A549 (cell line): Measurements from ENCODE around the gene GALNT7. TPM values are rescaled to one million over a fixed set of nuclear protein-coding genes. Genes with fewer than 3 reads are reported as not detected.

Source experiments
- ATAC-seq, 2 experiments: fragments of 200-7000 bp in 1 of 2; fragments of >200 bp in 1 of 2; cut with Nextera tagmentation in 1 of 2; cut with Tn5 transposase in 1 of 2; 3 replicates each; pipeline versions ENCODE4 v1.8.0 to v1.9.1; 2018 to 2020; ENCODE audit warnings: mild to moderate bottlenecking in 1 of 2, moderate library complexity in 1 of 2
- CTCF ChIA-PET: fragments of 300-600 bp; sonication (Branson Sonifier 250); formaldehyde crosslinking; extraction: SDS; loops from one replicate; lab custom pipeline; 2021; ENCODE audit warnings: antibody characterized with exemption, inconsistent platforms; lab: Yijun Ruan, JAX
- POLR2A ChIA-PET: fragments of 350-600 bp; formaldehyde crosslinking; extraction: SDS; loops from one replicate; lab custom pipeline; 2021; ENCODE audit warnings: antibody characterized with exemption, inconsistent platforms; lab: Yijun Ruan, JAX
- DNase-seq, 2 experiments: peaks; one replicate each; pipeline versions ENCODE4 v3.0.0 to v3.0.0-alpha.2; 2011 to 2016; ENCODE audit warnings: low read depth in 1 of 2, low spot score in 1 of 2
- FAIRE-seq: peaks from 2 replicates; lab custom pipeline; 2011; peaks lifted over from hg19 to GRCh38; lab: Jason Lieb, UNC
- H3K27ac ChIP-seq, 2 experiments: fragments of >200 bp; sonication (Bioruptor Twin); formaldehyde crosslinking; 3 replicates each; pipeline ENCODE4 v1.5.1; 2016 to 2017
- H3K4me1 ChIP-seq: fragments of >200 bp; sonication (Bioruptor Twin); formaldehyde crosslinking; 3 replicates; pipeline ENCODE4 v1.6.1; 2016
- H3K4me2 ChIP-seq: fragments of >200 bp; sonication (Bioruptor Twin); formaldehyde crosslinking; 3 replicates; pipeline ENCODE4 v1.6.1; 2016
- H3K4me3 ChIP-seq: fragments of >200 bp; sonication (Bioruptor Twin); formaldehyde crosslinking; 3 replicates; pipeline ENCODE4 v1.5.1; 2016
- H3K9me3 ChIP-seq: fragments of >200 bp; sonication (Bioruptor Twin); formaldehyde crosslinking; 3 replicates; pipeline ENCODE4 v1.6.1; 2016
- BHLHE40 ChIP-seq: IDR thresholded peaks from 2 replicates; pipeline ENCODE4 v1.6.1; 2012; ENCODE audit warnings: low read depth, low read length, inconsistent platforms
- CBX8 ChIP-seq: fragments of 200-600 bp; sonication (generic); IDR thresholded peaks from 2 replicates; pipeline ENCODE4 v1.6.1; 2016
- EHF ChIP-seq: fragments of 250-450 bp; sonication (Bioruptor Pico); IDR thresholded peaks from 2 replicates; pipeline ENCODE4 v1.5.0; 2020; ENCODE audit warnings: mild to moderate bottlenecking
- FOSL2 ChIP-seq, 2 experiments: fragments of 450-650 bp in 1 of 2; fragments of >200 bp in 1 of 2; sonication (Bioruptor Twin) in 1 of 2; formaldehyde crosslinking; IDR thresholded peaks; 2 replicates each; pipeline versions ENCODE4 v1.5.0 to v1.6.1; 2016 to 2020; ENCODE audit warnings: mild to moderate bottlenecking in 1 of 2, moderate library complexity in 1 of 2
- FOXS1 ChIP-seq: fragments of 250-450 bp; sonication (Bioruptor Pico); IDR thresholded peaks from 2 replicates; pipeline ENCODE4 v1.5.0; 2020; ENCODE audit warnings: mild to moderate bottlenecking, moderate library complexity
- GATA3 ChIP-seq: IDR thresholded peaks from 2 replicates; pipeline ENCODE4 v1.6.1; 2012; ENCODE audit warnings: borderline replicate concordance
- HOXA7 ChIP-seq: fragments of 250-450 bp; sonication (Bioruptor Pico); IDR thresholded peaks from 2 replicates; pipeline ENCODE4 v1.5.0; 2020; ENCODE audit warnings: mild to moderate bottlenecking, moderate library complexity
- HOXB13 ChIP-seq: fragments of 250-450 bp; sonication (Bioruptor Pico); IDR thresholded peaks from 2 replicates; pipeline ENCODE4 v1.5.0; 2020; ENCODE audit warnings: low read depth, mild to moderate bottlenecking, moderate library complexity
- JUNB ChIP-seq: fragments of >200 bp; sonication (Bioruptor Twin); formaldehyde crosslinking; IDR thresholded peaks from 2 replicates; pipeline ENCODE4 v1.6.1; 2016
- KDM1A ChIP-seq: fragments of 200-600 bp; sonication (generic); IDR thresholded peaks from 2 replicates; pipeline ENCODE4 v1.6.1; 2016; ENCODE audit warnings: low read depth, mild to moderate bottlenecking
- MAFK ChIP-seq: fragments of 450-650 bp; IDR thresholded peaks from 2 replicates; pipeline ENCODE4 v1.6.1; 2014; ENCODE audit not compliant: partially characterized antibody
- NFE2L2 ChIP-seq: fragments of 150-350 bp; conservative IDR thresholded peaks from 2 replicates; pipeline ENCODE4 v1.6.1; 2014; ENCODE audit warnings: low read length
- PHF8 ChIP-seq: fragments of 200-600 bp; sonication (generic); IDR thresholded peaks from 2 replicates; pipeline ENCODE4 v1.6.1; 2016; ENCODE audit warnings: low read depth, mild to moderate bottlenecking, antibody characterized with exemption, moderate library complexity, borderline replicate concordance
- RNF2 ChIP-seq: fragments of 200-600 bp; sonication (generic); IDR thresholded peaks from 2 replicates; pipeline ENCODE4 v1.6.1; 2016; ENCODE audit warnings: low read depth, mild to moderate bottlenecking, antibody characterized with exemption, moderate library complexity, borderline replicate concordance
- SMC3 ChIP-seq: fragments of >200 bp; sonication (Bioruptor Twin); formaldehyde crosslinking; IDR thresholded peaks from 3 replicates; pipeline ENCODE4 v1.6.1; 2018; ENCODE audit warnings: inconsistent platforms
- SREBF2 ChIP-seq: fragments of 450-650 bp; IDR thresholded peaks from 2 replicates; pipeline ENCODE4 v1.6.1; 2014; ENCODE audit warnings: mild to moderate bottlenecking, moderate library complexity
- TP53 ChIP-seq: fragments of 250-450 bp; sonication (Bioruptor Pico); IDR thresholded peaks from 2 replicates; pipeline ENCODE4 v1.5.0; 2021; ENCODE audit warnings: mild to moderate bottlenecking, moderate library complexity
- ZNF302 ChIP-seq: fragments of 250-450 bp; sonication (Bioruptor Pico); IDR thresholded peaks from 2 replicates; pipeline ENCODE4 v1.9.0; 2021; ENCODE audit warnings: inconsistent platforms, mild to moderate bottlenecking, moderate library complexity
- ZSCAN20 ChIP-seq: fragments of 250-450 bp; sonication (Bioruptor Pico); IDR thresholded peaks from 2 replicates; pipeline ENCODE4 v1.8.0; 2022; ENCODE audit warnings: mild to moderate bottlenecking, moderate library complexity
- WGBS: methylation state at CpG from one replicate; pipeline ENCODE4 v1.1.6; 2017; ENCODE audit errors: missing lambda C conversion rate; 5-methylcytosine and 5-hydroxymethylcytosine counted together
- polyA plus RNA-seq, 4 experiments: library from polyadenylated mRNA; depleted of rRNA in 3 of 4; stranded (reverse); fragments of >200 nt; fragmentation: RNase III in 1 of 4; extraction: RNeasy Plus Mini Kit Qiagen cat#74134 plus additional on column Dnase treatment in 1 of 4; gene quantifications; 2 replicates in 3 of 4; 3 replicates in 1 of 4; pipeline ENCODE4 v1.2.3, GENCODE V29; 2011 to 2017
- TF ChIP-seq, protein P1 (sequence below): fragments of 250-450 bp; sonication (Bioruptor Pico); IDR thresholded peaks from 2 replicates; pipeline ENCODE4 v1.5.0; 2020; ENCODE audit warnings: low read depth, mild to moderate bottlenecking, moderate library complexity
- TF ChIP-seq, protein P2 (sequence below): fragments of 200-600 bp; sonication (generic); IDR thresholded peaks from 2 replicates; pipeline ENCODE4 v1.6.1; 2016; ENCODE audit warnings: antibody characterized with exemption, mild to moderate bottlenecking, moderate library complexity

Gene GALNT7
- polyA plus RNA-seq, 2 of the 4 experiments (the other 2 are of a cell fraction) = 28.8 to 63.6 TPM

DNA sequence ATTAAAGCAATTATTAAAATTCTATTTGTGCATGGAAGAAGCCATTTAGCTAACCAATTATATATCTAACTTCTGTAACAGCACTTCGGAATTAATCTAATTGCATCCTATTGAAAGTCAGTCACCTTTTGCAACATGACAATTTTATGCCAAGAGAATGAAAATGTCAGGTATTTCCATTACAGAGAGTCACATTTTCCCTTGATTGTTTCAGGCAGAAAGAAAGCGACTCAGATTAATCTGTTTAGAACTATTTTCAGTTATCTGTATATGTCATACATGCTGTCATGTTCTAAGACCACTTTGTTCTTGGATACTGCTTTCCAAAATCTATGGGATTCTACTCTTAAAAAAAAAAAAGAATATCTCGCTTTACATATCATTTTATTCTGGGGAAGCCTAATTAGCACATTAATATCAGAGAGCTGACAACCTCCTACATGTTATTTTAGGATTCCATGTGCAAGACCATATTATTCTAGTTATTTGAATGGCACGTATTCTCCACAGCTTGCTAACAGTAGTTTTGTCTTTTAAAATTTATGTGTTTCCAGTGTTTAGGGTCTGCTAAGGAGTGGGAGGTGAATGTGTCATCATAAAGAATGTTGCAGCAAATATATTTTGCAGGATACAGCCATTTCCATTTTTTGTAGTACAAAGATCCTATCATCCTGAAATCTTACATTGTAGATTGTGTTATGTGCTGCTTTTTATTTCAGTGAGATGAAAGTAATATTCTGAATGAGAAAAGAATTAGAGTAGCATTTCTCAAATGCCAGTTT, 31.7 kb downstream of the GALNT7 start:
- TF ChIP-seq SMC3 (no peak), TP53 (CRISPR knock-in tag) (no peak), FOXS1 (CRISPR knock-in tag) (no peak), PHF8 (no peak), ZNF302 (CRISPR knock-in tag) (no peak), EHF (CRISPR knock-in tag) (no peak), BHLHE40 (no peak), JUNB (no peak), NFE2L2 (no peak), FOSL2 (IDR thresholded peaks at IDR 0.05) (no peak), FOSL2 (CRISPR knock-in tag; IDR thresholded peaks at IDR 0.05) (no peak)
- TF ChIP-seq, protein P1, sequence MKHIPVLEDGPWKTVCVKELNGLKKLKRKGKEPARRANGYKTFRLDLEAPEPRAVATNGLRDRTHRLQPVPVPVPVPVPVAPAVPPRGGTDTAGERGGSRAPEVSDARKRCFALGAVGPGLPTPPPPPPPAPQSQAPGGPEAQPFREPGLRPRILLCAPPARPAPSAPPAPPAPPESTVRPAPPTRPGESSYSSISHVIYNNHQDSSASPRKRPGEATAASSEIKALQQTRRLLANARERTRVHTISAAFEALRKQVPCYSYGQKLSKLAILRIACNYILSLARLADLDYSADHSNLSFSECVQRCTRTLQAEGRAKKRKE (CRISPR knock-in tag) = no peak
- no peak overlapping the region for H3K4me3 ChIP-seq
- H3K27ac ChIP-seq = no peak overlapping the region
- H3K4me1 ChIP-seq = no peaks in the 10 kb centered on the region; the same call in 2 of the 3 replicates
- FAIRE-seq (no peak), ATAC-seq (no peak), DNase-seq (no peak)
- H3K4me2 ChIP-seq = no peak overlapping the region
- ChIA-PET CTCF (interaction anchor here (0.7 to 1.2 kb wide), 2 partner anchors 30 to 36 kb away, joined by 3 to 4 read pairs; no protein-coding TSS in a partner anchor), POLR2A (no interaction called here)
- 71% methylated on average over 4 of the region's 4 CpGs for WGBS
- H3K9me3 ChIP-seq = no peaks in the 10 kb centered on the region

DNA sequence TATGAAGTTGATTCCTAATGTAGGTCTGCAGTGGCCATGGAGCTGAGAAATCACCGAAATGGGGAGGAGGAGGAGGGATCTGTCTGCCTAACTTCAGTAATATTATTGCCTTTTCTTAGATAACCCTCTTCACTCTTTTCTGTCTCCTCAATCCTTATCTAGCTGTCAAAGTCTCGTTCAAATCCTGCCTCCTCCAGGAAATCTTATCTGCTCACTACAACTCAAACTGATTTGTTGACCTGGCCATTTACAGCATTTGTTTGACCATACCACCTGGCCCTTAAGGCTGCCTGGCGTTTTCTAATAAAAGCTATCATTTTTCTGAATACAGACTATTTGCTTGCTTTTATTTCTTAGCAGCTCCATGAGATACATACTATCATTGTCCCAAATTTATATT, 33.8 kb downstream of the GALNT7 start:
- ATAC-seq (no peak), FAIRE-seq (no peak), DNase-seq (no peak)
- H3K4me2 ChIP-seq = no peak overlapping the region
- TF ChIP-seq, protein P1 (CRISPR knock-in tag) = no peak
- TF ChIP-seq KDM1A (no peak), GATA3 (no peak), MAFK (no peak), SREBF2 (no peak), CBX8 (no peak), HOXB13 (CRISPR knock-in tag) (no peak), RNF2 (no peak), ZSCAN20 (CRISPR knock-in tag) (no peak), HOXA7 (no peak)
- TF ChIP-seq, protein P2, sequence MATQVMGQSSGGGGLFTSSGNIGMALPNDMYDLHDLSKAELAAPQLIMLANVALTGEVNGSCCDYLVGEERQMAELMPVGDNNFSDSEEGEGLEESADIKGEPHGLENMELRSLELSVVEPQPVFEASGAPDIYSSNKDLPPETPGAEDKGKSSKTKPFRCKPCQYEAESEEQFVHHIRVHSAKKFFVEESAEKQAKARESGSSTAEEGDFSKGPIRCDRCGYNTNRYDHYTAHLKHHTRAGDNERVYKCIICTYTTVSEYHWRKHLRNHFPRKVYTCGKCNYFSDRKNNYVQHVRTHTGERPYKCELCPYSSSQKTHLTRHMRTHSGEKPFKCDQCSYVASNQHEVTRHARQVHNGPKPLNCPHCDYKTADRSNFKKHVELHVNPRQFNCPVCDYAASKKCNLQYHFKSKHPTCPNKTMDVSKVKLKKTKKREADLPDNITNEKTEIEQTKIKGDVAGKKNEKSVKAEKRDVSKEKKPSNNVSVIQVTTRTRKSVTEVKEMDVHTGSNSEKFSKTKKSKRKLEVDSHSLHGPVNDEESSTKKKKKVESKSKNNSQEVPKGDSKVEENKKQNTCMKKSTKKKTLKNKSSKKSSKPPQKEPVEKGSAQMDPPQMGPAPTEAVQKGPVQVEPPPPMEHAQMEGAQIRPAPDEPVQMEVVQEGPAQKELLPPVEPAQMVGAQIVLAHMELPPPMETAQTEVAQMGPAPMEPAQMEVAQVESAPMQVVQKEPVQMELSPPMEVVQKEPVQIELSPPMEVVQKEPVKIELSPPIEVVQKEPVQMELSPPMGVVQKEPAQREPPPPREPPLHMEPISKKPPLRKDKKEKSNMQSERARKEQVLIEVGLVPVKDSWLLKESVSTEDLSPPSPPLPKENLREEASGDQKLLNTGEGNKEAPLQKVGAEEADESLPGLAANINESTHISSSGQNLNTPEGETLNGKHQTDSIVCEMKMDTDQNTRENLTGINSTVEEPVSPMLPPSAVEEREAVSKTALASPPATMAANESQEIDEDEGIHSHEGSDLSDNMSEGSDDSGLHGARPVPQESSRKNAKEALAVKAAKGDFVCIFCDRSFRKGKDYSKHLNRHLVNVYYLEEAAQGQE = no peak
- 87% methylated on average over 3 of the region's 3 CpGs for WGBS
- no peak overlapping the region for H3K27ac ChIP-seq
- ChIA-PET CTCF (interaction anchor here (0.6 to 1.4 kb wide), 3 partner anchors 55 to 1079 kb away, joined by 3 read pairs; no protein-coding TSS in a partner anchor), POLR2A (no interaction called here)
- no peaks in the 10 kb centered on the region for H3K9me3 ChIP-seq
- no peak overlapping the region for H3K4me3 ChIP-seq
- no peaks in the 10 kb centered on the region for H3K4me1 ChIP-seq
